K562 (cell line): ENCODE measurements around the gene NTSR1. TPM values are rescaled to one million over a fixed set of nuclear protein-coding genes. Genes with fewer than 3 reads are reported as not detected.

Source experiments
- CEBPG ChIP-seq, 3 experiments: fragments of 200-800 bp in 1 of 3; sonication (Bioruptor generic) in 1 of 3; sonication (generic) in 1 of 3; formaldehyde crosslinking in 1 of 3; IDR thresholded peaks in 2 of 3; conservative IDR thresholded peaks in 1 of 3; 2 replicates each; pipeline versions ENCODE4 v1.6.1 to v1.8.0; 2016 to 2022; ENCODE audit warnings: missing compliant biosample characterization in 2 of 3, missing genetic modification characterization in 2 of 3, mild to moderate bottlenecking in 1 of 3, missing genetic modification reagents in 1 of 3
- DDX20 ChIP-seq: fragments of 450-650 bp; IDR thresholded peaks from 2 replicates; pipeline ENCODE4 v1.6.1; 2016; ENCODE audit warnings: missing genetic modification characterization, low read depth, mild to moderate bottlenecking, missing compliant biosample characterization, moderate library complexity
- DNMT1 ChIP-seq: fragments of 450-650 bp; IDR thresholded peaks from 2 replicates; pipeline ENCODE4 v1.6.1; 2016; ENCODE audit warnings: antibody characterized with exemption, mild to moderate bottlenecking
- E4F1 ChIP-seq: fragments of 250-450 bp; sonication (Bioruptor Pico); IDR thresholded peaks from 2 replicates; pipeline ENCODE4 v1.5.0; 2021; ENCODE audit warnings: mild to moderate bottlenecking, borderline replicate concordance
- ELK3 ChIP-seq: fragments of 450-650 bp; formaldehyde crosslinking; IDR thresholded peaks from 2 replicates; pipeline ENCODE4 v1.4.0; 2020; ENCODE audit warnings: mild to moderate bottlenecking
- FUS ChIP-seq: fragments of 200-400 bp; formaldehyde crosslinking; optimal IDR thresholded peaks from 2 replicates; pipeline ENCODE3; 2017; ENCODE audit warnings: low read depth, low read length
- MEIS2 ChIP-seq: fragments of 450-650 bp; IDR thresholded peaks from 2 replicates; pipeline ENCODE4 v1.6.1; 2014; ENCODE audit warnings: mild to moderate bottlenecking; ENCODE audit not compliant: partially characterized antibody
- NBN ChIP-seq: fragments of 450-650 bp; IDR thresholded peaks from 2 replicates; pipeline ENCODE4 v1.6.1; 2016; ENCODE audit warnings: low read depth, mild to moderate bottlenecking
- NFE2L1 ChIP-seq: fragments of 450-650 bp; IDR thresholded peaks from 2 replicates; pipeline ENCODE4 v1.6.1; 2016; ENCODE audit warnings: missing genetic modification characterization, low read depth, mild to moderate bottlenecking, missing compliant biosample characterization, moderate library complexity, borderline replicate concordance
- OTX1 ChIP-seq: fragments of 450-650 bp; formaldehyde crosslinking; IDR thresholded peaks from 2 replicates; pipeline ENCODE4 v1.4.0; 2022; ENCODE audit warnings: mild to moderate bottlenecking
- PCBP1 ChIP-seq: fragments of 200-400 bp; formaldehyde crosslinking; IDR thresholded peaks from 2 replicates; pipeline ENCODE4 v1.6.1; 2018; ENCODE audit warnings: mild to moderate bottlenecking, low read depth, low read length; ENCODE audit not compliant: poor library complexity, severe bottlenecking
- RBFOX2 ChIP-seq: fragments of 200-400 bp; formaldehyde crosslinking; IDR thresholded peaks from 2 replicates; pipeline ENCODE4 v1.6.1; 2017; ENCODE audit warnings: low read depth, mild to moderate bottlenecking, low read length, moderate library complexity
- RCOR1 ChIP-seq, 2 experiments: IDR thresholded peaks; 2 replicates each; pipeline ENCODE4 v1.6.1; 2012; ENCODE audit warnings: low read depth in 2 of 2, low read length in 2 of 2, borderline replicate concordance in 1 of 2, improper control_type of control experiment in 1 of 2
- SIRT6 ChIP-seq: IDR thresholded peaks from one replicate; pipeline ENCODE4 v1.6.1; 2012; ENCODE audit warnings: low read depth, mild to moderate bottlenecking, control low read depth, inconsistent platforms, low read length, moderate library complexity
- THRB ChIP-seq: fragments of 450-650 bp; formaldehyde crosslinking; conservative IDR thresholded peaks from 2 replicates; pipeline ENCODE4 v1.4.0; 2022; ENCODE audit warnings: mild to moderate bottlenecking, missing genetic modification characterization
- ZC3H4 ChIP-seq: sonication (generic); formaldehyde crosslinking; IDR thresholded peaks from 2 replicates; pipeline ENCODE4 v1.9.0; 2021; ENCODE audit warnings: missing genetic modification reagents, borderline replicate concordance
- ZFP36 ChIP-seq: fragments of 150-350 bp; IDR thresholded peaks from 2 replicates; pipeline ENCODE4 v1.6.1; 2018; ENCODE audit warnings: low read length, low read depth; ENCODE audit not compliant: partially characterized antibody
- ZNF140 ChIP-seq: fragments of 250-450 bp; sonication (Bioruptor Pico); IDR thresholded peaks from 2 replicates; pipeline ENCODE4 v1.8.0; 2021; ENCODE audit warnings: moderate library complexity, mild to moderate bottlenecking, inconsistent platforms
- ZNF445 ChIP-seq: fragments of 250-450 bp; sonication (Bioruptor Pico); IDR thresholded peaks from 2 replicates; pipeline ENCODE4 v1.4.0; 2020; ENCODE audit warnings: low read depth, mild to moderate bottlenecking, moderate library complexity
- ZNF584 ChIP-seq: fragments of 200-800 bp; sonication (Bioruptor generic); IDR thresholded peaks from 2 replicates; pipeline ENCODE4 v1.6.1; 2016; ENCODE audit warnings: low read depth, mild to moderate bottlenecking, missing genetic modification characterization, missing compliant biosample characterization
- ZNF766 ChIP-seq: fragments of 200-800 bp; sonication (Bioruptor generic); conservative IDR thresholded peaks from 2 replicates; pipeline ENCODE4 v1.6.1; 2016; ENCODE audit warnings: missing genetic modification characterization, missing compliant biosample characterization
- ZNF77 ChIP-seq: fragments of 250-450 bp; sonication (Bioruptor Pico); IDR thresholded peaks from 2 replicates; pipeline ENCODE4 v1.5.0; 2020
- polyA plus RNA-seq, 8 experiments: library from polyadenylated mRNA; depleted of rRNA in 4 of 8; stranded (reverse) in 5 of 8; unstranded in 3 of 8; fragments of >200 nt; fragmentation: Nextera tagmentation in 2 of 8; fragmentation: Illumina TruSeq in 1 of 8; extraction: Ambion mirVana in 2 of 8; extraction: Trizol in 1 of 8; gene quantifications; 2 replicates each; pipeline versions ENCODE4 v1.2.1 to v1.2.3, GENCODE V29; 2011 to 2014; ENCODE audit warnings: inconsistent platforms in 1 of 8, missing spikeins in 1 of 8
- total RNA-seq, 7 experiments: library from RNA; depleted of rRNA in 6 of 7; stranded (reverse); fragments of >200 nt in 6 of 7; fragmentation: Illumina TruSeq in 2 of 7; extraction: Trizol in 2 of 7; gene quantifications; 2 replicates each; pipeline versions ENCODE4 v1.2.1 to v1.2.3, GENCODE V29; 2011 to 2021; ENCODE audit warnings: low replicate concordance in 1 of 7
- TF ChIP-seq, protein P1 (sequence below): fragments of 250-450 bp; sonication (Bioruptor Pico); IDR thresholded peaks from 2 replicates; pipeline ENCODE4 v1.8.0; 2021; ENCODE audit warnings: moderate library complexity, mild to moderate bottlenecking, inconsistent platforms

The NTSR1 gene
- total and polyA plus RNA-seq, 9 of the 15 experiments (the other 6 are each of a cell fraction or from before 2014, with no cell fraction given), result 0.04 to 0.40 (median 0.13) TPM; not detected in 3

DNA sequence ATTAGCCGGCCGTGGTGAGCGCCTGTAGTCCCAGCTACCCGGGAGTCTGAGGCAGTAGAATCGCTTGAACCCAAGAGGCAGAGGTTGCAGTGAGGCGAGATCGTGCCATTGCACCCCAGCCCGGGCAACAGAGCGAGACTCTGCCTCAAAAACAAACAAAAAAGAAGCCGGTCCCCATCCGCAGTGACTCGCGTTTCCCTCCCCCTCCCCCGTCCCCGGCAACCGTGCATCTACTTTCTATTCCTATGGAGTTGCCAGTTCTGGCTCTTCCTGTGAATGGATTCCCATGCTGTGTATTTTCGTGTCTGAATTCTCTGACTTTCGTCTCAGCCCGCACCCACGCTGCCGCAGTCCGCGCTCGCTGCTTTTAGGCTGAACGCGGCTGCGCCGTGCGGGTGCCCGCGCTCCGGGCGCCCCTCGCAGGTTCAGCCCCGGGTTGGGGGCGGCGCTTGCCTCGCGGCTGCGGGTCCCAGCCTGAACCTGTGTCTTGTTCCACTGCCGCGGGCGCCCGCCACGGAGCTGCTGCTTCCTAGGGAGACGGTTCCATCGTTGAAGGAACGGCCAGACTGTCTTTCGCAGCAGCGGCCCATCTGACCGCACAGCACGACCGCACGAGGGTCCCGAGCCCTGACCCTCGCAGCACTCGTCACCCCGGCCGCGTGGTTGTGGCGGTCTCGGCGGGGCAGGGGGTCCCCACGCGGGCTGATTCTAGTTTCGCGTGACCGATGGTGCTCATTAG lies 86.6 kb downstream of the NTSR1 start (continued):
- TF ChIP-seq DNMT1 (no peak), NBN (no peak; the same call in 1 of the 2 replicates), ZNF766 (no peak), CEBPG (CRISPR knock-in tag; IDR thresholded peaks at IDR 0.05) (no peak), CEBPG (tag; conservative IDR thresholded peaks at IDR 0.05 in 1 of 2, IDR thresholded peaks at IDR 0.05 in 1 of 2) (no peak), RBFOX2 (peak; percentile 83), ZNF140 (no peak), RCOR1 (IDR thresholded peaks at IDR 0.05; ENCODE audit: borderline replicate concordance in 1 of 2, low read depth in 2 of 2, low read length in 2 of 2) (peak in 1 of 2 experiments; percentile 46; a peak in 1 of 4 replicates), ZNF445 (CRISPR knock-in tag) (no peak), FUS (no peak), OTX1 (CRISPR knock-in tag) (no peak), ZNF77 (CRISPR knock-in tag) (no peak), ZC3H4 (CRISPR knock-in tag) (0 out of 2 replicates have a peak, but pooled peaks have one; percentile 41), ZFP36 (no peak), NFE2L1 (tag) (no peak), MEIS2 (no peak), ZNF584 (CRISPR knock-in tag) (no peak), THRB (CRISPR knock-in tag) (no peak), ELK3 (CRISPR knock-in tag) (no peak), DDX20 (tag) (no peak), SIRT6 (no peak), E4F1 (CRISPR knock-in tag) (no peak), PCBP1 (peak; percentile 57)
- TF ChIP-seq, protein P1, sequence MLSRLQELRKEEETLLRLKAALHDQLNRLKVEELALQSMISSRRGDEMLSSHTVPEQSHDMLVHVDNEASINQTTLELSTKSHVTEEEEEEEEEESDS (CRISPR knock-in tag), result no peak
